ENCODE measurements around the gene PARP9.

- TF ChIP-seq CTCF (conservative IDR thresholded peaks at IDR 0.05; ENCODE audit: low read depth, low read length): no peak
- TF ChIP-seq EZH2 (IDR thresholded peaks at IDR 0.05; ENCODE audit: low read length, unreplicated experiment): no peak
These were observed 49.1 kb downstream of the PARP9 start for GRCh38 chr3:122515020-122515468.

Data from PC-3 (cell line).